Mammary epithelial cell (primary cell): ENCODE data around the gene SARS1.

Experiments
- EZH2 ChIP-seq: IDR thresholded peaks from 2 replicates; pipeline ENCODE4 v1.6.1; 2012; ENCODE audit warnings: low read length, inconsistent platforms, borderline replicate concordance
- TF ChIP-seq, protein P1 (sequence below), 2 donors: IDR thresholded peaks in 1 of 2; conservative IDR thresholded peaks in 1 of 2; 2 replicates each; pipeline ENCODE4 v1.5.1; 2011 to 2012; ENCODE audit warnings: inconsistent platforms in 2 of 2, low read length in 2 of 2, mild to moderate bottlenecking in 2 of 2, control low read depth in 1 of 2, low read depth in 1 of 2; ENCODE audit not compliant: insufficient read depth in 1 of 2; ENCODE audit errors: extremely low read depth in 1 of 2

DNA sequence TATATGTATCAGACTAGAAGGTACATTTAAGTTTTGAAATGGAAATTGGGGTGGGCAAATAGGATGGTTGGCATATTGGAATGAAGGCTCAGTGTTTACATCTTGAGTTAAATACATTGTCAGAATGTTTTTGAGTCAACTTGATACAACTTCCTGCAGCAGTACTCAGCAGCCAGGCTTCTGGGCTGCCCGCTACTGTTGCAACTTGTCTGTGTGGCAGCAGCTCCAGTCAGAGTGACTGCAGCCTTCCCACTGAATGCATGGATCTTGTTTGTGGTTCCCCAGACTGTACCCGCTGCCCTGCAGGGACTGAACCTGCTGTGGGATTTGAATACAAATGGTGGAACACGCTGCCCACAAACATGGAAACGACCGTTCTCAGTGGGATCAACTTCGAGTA is 24.9 kb upstream of the SARS1 start:
- TF ChIP-seq, protein P1, sequence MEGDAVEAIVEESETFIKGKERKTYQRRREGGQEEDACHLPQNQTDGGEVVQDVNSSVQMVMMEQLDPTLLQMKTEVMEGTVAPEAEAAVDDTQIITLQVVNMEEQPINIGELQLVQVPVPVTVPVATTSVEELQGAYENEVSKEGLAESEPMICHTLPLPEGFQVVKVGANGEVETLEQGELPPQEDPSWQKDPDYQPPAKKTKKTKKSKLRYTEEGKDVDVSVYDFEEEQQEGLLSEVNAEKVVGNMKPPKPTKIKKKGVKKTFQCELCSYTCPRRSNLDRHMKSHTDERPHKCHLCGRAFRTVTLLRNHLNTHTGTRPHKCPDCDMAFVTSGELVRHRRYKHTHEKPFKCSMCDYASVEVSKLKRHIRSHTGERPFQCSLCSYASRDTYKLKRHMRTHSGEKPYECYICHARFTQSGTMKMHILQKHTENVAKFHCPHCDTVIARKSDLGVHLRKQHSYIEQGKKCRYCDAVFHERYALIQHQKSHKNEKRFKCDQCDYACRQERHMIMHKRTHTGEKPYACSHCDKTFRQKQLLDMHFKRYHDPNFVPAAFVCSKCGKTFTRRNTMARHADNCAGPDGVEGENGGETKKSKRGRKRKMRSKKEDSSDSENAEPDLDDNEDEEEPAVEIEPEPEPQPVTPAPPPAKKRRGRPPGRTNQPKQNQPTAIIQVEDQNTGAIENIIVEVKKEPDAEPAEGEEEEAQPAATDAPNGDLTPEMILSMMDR (conservative IDR thresholded peaks at IDR 0.05 in 1 of 2, IDR thresholded peaks at IDR 0.05 in 1 of 2; ENCODE audit: extremely low read depth in 1 of 2, insufficient read depth in 1 of 2, low read depth in 1 of 2, low read length in 2 of 2) = no peak
- no peak for TF ChIP-seq EZH2
